Parathyroid adenoma (tissue), 2 donors: ENCODE data around the gene VIPR2.

Source experiments
- H2AFZ ChIP-seq: fragments of 300-600 bp; sonication (generic); one replicate; pipeline ENCODE4 v1.7.0; 2017; ENCODE audit warnings: antibody characterized with exemption, mild to moderate bottlenecking
- H3K27ac ChIP-seq: fragments of 300-600 bp; sonication (generic); one replicate; pipeline ENCODE4 v1.7.0; 2017
- H3K27me3 ChIP-seq: fragments of 300-600 bp; sonication (generic); one replicate; pipeline ENCODE4 v1.7.0; 2017; ENCODE audit warnings: low read length; ENCODE audit not compliant: control insufficient read depth, insufficient read depth
- H3K36me3 ChIP-seq: fragments of 300-600 bp; sonication (generic); one replicate; pipeline ENCODE4 v1.7.0; 2017; ENCODE audit warnings: low read length; ENCODE audit not compliant: control insufficient read depth, insufficient read depth
- H3K4me1 ChIP-seq: fragments of 300-600 bp; sonication (generic); one replicate; pipeline ENCODE4 v1.7.0; 2017; ENCODE audit warnings: control low read depth
- H3K4me2 ChIP-seq: fragments of 300-600 bp; sonication (generic); one replicate; pipeline ENCODE4 v1.7.0; 2017; ENCODE audit warnings: low read length
- H3K4me3 ChIP-seq: fragments of 300-600 bp; sonication (generic); one replicate; pipeline ENCODE4 v1.7.0; 2017; ENCODE audit warnings: low read depth, low read length
- H3K79me2 ChIP-seq: fragments of 300-600 bp; sonication (generic); one replicate; pipeline ENCODE4 v1.7.0; 2017; ENCODE audit warnings: control low read depth
- H3K9ac ChIP-seq: fragments of 300-600 bp; sonication (generic); one replicate; pipeline ENCODE4 v1.7.0; 2017; ENCODE audit warnings: mild to moderate bottlenecking
- H3K9me3 ChIP-seq: fragments of 300-600 bp; sonication (generic); one replicate; pipeline ENCODE4 v1.7.0; 2017; ENCODE audit warnings: low read length; ENCODE audit not compliant: control insufficient read depth
- CTCF ChIP-seq: fragments of 300-600 bp; sonication (generic); IDR thresholded peaks from one replicate; pipeline ENCODE4 v1.7.0; 2017; ENCODE audit warnings: antibody characterized with exemption, mild to moderate bottlenecking
- donor health status: primary hyperparathyroidism.

The VIPR2 gene

GRCh38 chr7:159070431-159071148 is 74.1 kb downstream of the VIPR2 start:
- H3K27me3 ChIP-seq = no peaks in the 10 kb centered on the region
- no peak for TF ChIP-seq CTCF
- H3K4me3 ChIP-seq = no peak overlapping the region
- H3K9ac ChIP-seq = no peak overlapping the region
- no peaks in the 10 kb centered on the region for H3K36me3 ChIP-seq
- H2AFZ ChIP-seq = no peak overlapping the region
- H3K4me2 ChIP-seq = no peak overlapping the region
- no peaks in the 10 kb centered on the region for H3K9me3 ChIP-seq
- no peak overlapping the region for H3K27ac ChIP-seq
- H3K79me2 ChIP-seq = no peaks in the 10 kb centered on the region
- H3K4me1 ChIP-seq = no peaks in the 10 kb centered on the region

- no peaks in the 10 kb centered on the region for H3K9me3 ChIP-seq
- H3K36me3 ChIP-seq = no peaks in the 10 kb centered on the region
- H3K79me2 ChIP-seq = no peaks in the 10 kb centered on the region
- TF ChIP-seq CTCF = no peak
- H2AFZ ChIP-seq = no peak overlapping the region
- no peak overlapping the region for H3K4me2 ChIP-seq
- no peaks in the 10 kb centered on the region for H3K27me3 ChIP-seq
- no peak overlapping the region for H3K9ac ChIP-seq
- no peak overlapping the region for H3K27ac ChIP-seq
- no peaks in the 10 kb centered on the region for H3K4me1 ChIP-seq
- no peak overlapping the region for H3K4me3 ChIP-seq
Observed at GRCh38 chr7:159068893-159069448, 75.7 kb downstream of the VIPR2 start.

GRCh38 chr7:159068488-159068811 is 76.2 kb downstream of the VIPR2 start:
- Histone ChIP-seq H3K9ac (no peak overlapping the region), H3K27me3 (no peaks in the 10 kb centered on the region), H3K4me1 (no peaks in the 10 kb centered on the region), H3K4me2 (no peak overlapping the region), H2AFZ (no peak overlapping the region), H3K4me3 (no peak overlapping the region), H3K79me2 (no peaks in the 10 kb centered on the region), H3K27ac (no peak overlapping the region), H3K9me3 (no peaks in the 10 kb centered on the region), H3K36me3 (no peaks in the 10 kb centered on the region)
- TF ChIP-seq CTCF = no peak

GRCh38 chr7:159067576-159068487 is 76.8 kb downstream of the VIPR2 start:
- Histone ChIP-seq H3K4me1 (no peaks in the 10 kb centered on the region), H3K4me2 (no peak overlapping the region), H2AFZ (no peak overlapping the region), H3K9ac (no peak overlapping the region), H3K79me2 (no peaks in the 10 kb centered on the region), H3K4me3 (no peak overlapping the region), H3K27me3 (no peaks in the 10 kb centered on the region), H3K27ac (no peak overlapping the region), H3K36me3 (no peaks in the 10 kb centered on the region), H3K9me3 (no peaks in the 10 kb centered on the region)
- TF ChIP-seq CTCF = no peak
